Measurements from ENCODE around the gene KLHL26.

Gene KLHL26

DNA sequence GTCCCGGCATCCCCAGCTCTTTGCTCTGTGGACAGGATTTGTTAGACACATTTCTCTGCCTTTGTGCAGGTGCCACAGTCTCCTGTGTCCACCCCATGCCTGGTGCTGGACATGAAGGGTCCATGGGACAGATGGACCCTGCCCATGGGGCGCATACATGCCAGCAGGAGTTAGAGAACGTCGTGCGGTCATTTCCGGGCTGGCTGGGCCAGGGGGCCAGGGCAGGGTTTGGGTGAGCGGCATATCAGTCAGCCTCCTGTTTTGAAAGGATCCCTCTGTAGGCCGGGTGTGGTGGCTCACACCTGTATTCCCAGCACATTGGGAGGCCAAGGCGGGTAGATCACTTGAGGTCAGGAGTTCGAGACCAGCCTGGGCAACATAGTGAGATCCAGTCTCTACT, 11.0 kb downstream of the KLHL26 start:
- no peak overlapping the region for H3K27ac Mint-ChIP-seq
- H3K4me1 Mint-ChIP-seq: peaks cover 77% of the 10 kb centered on the region
- no peak for DNase-seq
- H3K9me3 Mint-ChIP-seq: no peaks in the 10 kb centered on the region
- peaks cover 2% of the 10 kb centered on the region for H3K27me3 Mint-ChIP-seq (ENCODE audit: low read depth, poor library complexity)
- H3K4me3 Mint-ChIP-seq: peak overlapping the region; percentile 52
- H3K36me3 Mint-ChIP-seq (ENCODE audit: low read depth): peaks cover 4% of the 10 kb centered on the region
- TF ChIP-seq, protein P1, sequence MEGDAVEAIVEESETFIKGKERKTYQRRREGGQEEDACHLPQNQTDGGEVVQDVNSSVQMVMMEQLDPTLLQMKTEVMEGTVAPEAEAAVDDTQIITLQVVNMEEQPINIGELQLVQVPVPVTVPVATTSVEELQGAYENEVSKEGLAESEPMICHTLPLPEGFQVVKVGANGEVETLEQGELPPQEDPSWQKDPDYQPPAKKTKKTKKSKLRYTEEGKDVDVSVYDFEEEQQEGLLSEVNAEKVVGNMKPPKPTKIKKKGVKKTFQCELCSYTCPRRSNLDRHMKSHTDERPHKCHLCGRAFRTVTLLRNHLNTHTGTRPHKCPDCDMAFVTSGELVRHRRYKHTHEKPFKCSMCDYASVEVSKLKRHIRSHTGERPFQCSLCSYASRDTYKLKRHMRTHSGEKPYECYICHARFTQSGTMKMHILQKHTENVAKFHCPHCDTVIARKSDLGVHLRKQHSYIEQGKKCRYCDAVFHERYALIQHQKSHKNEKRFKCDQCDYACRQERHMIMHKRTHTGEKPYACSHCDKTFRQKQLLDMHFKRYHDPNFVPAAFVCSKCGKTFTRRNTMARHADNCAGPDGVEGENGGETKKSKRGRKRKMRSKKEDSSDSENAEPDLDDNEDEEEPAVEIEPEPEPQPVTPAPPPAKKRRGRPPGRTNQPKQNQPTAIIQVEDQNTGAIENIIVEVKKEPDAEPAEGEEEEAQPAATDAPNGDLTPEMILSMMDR (IDR thresholded peaks at IDR 0.05): no peak

DNA sequence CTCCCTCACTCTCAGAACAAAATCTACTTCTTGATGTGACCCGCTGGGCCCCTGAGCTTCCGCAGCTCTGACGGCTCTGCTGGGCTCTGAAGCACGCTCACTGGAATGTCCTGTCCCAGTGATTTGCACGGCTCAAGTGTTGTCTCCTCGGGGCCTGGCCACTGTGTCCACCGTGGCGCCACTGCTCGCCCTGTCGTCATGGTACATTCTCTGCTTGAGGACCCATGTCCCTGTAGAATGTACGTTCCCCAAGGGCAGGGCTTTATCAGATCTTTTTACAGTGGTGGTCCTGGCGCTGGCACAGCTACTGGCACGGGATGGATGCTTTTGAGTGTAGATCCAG, 12.1 kb downstream of the KLHL26 start:
- Mint-ChIP-seq H3K9me3 (no peaks in the 10 kb centered on the region), H3K4me1 (peaks cover 77% of the 10 kb centered on the region)

DNA sequence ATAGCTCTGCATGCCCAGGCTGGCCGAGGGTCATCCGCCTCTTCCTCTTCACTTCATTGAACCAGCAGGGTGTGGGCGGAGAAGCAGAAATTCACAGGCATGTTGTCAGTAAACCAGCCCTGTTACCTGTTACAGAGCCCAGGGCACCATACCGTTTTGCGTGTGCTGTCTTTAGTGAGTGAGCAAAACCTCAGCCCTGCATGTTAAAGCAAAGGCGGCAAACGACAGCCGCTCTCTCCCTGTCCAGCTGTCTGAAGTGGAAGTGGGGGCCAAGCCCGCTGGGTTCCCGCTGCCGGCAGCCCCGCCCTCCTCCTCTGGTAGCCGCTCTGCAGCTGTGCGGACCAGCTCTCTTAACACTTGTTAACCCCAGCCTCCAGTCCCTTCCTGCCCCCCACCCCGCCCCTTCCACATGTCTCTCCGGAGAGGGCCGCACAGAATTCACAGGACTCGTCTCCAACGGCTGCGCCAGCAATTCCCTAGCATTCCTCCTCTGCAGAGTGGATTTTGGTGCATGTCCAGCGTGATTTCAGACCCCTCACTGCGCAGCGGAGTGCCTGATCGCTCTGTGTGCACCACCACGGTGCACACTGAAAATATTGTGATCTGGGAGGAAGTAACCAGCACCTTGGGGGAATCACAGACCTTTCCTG, 12.7 kb downstream of the KLHL26 start:
- Mint-ChIP-seq H3K9me3 (no peaks in the 10 kb centered on the region), H3K4me1 (peaks cover 71% of the 10 kb centered on the region), H3K36me3 (ENCODE audit: low read depth) (no peaks in the 10 kb centered on the region), H3K27me3 (ENCODE audit: low read depth, poor library complexity) (peaks cover 2% of the 10 kb centered on the region), H3K4me3 (peak overlapping the region; percentile 58), H3K27ac (peak overlapping the region; percentile 85)
- TF ChIP-seq, protein P1 (IDR thresholded peaks at IDR 0.05): no peak
- peak; percentile 63 for DNase-seq

More for the DNA sequence above, 12.1 kb downstream of the KLHL26 start:
- no peak for DNase-seq
- Mint-ChIP-seq H3K36me3 (ENCODE audit: low read depth) (peaks cover 2% of the 10 kb centered on the region), H3K4me3 (peak overlapping the region; percentile 58), H3K27me3 (ENCODE audit: low read depth, poor library complexity) (peaks cover 2% of the 10 kb centered on the region), H3K27ac (peak overlapping the region; percentile 20)
- TF ChIP-seq, protein P1 (IDR thresholded peaks at IDR 0.05): no peak

DNA sequence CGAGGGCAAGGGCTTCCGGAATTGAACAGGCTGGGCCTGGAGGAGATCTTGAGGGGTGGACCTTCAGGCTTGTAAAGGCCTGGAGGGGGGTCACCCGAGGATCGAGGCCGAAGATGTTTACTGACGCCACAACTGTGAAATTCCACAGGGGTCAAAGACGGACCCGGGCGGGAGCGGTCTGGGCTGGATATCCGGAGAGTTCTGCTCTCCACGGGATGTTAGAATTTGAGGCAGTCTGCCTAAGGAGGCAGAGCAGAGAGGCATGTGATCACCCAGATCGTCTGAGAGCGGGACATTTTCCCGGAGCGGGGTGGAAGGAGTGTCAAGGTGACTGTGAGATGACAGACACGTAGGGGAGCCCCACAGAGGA, 13.2 kb downstream of the KLHL26 start:
- H3K36me3 Mint-ChIP-seq (ENCODE audit: low read depth): no peaks in the 10 kb centered on the region
- no peak for DNase-seq

DNA sequence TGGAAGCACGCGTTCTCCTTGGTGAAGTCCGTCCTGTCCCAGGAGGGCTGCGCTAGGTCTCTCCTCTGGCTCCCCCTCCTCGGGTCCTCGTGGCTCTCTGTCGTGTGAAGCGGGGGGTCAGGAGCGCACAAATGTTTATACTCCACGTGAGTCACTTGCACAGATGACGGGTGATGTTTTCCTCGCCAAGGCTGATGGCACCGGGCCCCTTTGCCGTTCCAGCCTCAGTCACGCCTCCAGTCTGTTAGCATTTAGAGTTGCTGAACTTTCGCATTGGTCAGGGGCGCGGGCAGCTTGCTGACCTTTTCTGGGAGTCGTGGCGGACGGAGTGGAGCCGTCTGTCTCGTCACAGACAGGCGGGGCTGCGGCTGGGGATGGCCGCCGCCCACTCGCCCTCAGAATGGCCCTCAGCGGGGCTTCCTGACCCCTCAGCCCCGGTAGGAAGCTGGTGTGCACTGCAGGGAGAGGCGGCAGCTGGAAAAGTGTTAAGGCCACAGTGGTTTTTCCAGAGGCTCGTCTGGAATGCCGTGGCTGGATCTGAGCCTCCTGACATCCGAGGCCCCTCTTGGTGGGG, 13.7 kb downstream of the KLHL26 start:
- Mint-ChIP-seq H3K27ac (peak overlapping the region; percentile 85), H3K4me1 (peaks cover 64% of the 10 kb centered on the region), H3K36me3 (ENCODE audit: low read depth) (no peaks in the 10 kb centered on the region), H3K27me3 (ENCODE audit: low read depth, poor library complexity) (peaks cover 3% of the 10 kb centered on the region), H3K4me3 (peak overlapping the region; percentile 30), H3K9me3 (no peaks in the 10 kb centered on the region)
- DNase-seq: peak; percentile 54
- TF ChIP-seq, protein P1 (IDR thresholded peaks at IDR 0.05): no peak

More for the DNA sequence above, 13.2 kb downstream of the KLHL26 start:
- Mint-ChIP-seq H3K9me3 (no peaks in the 10 kb centered on the region), H3K4me1 (peaks cover 66% of the 10 kb centered on the region), H3K4me3 (peak overlapping the region; percentile 49), H3K27me3 (ENCODE audit: low read depth, poor library complexity) (peaks cover 3% of the 10 kb centered on the region), H3K27ac (peak overlapping the region; percentile 85)
- TF ChIP-seq, protein P1 (IDR thresholded peaks at IDR 0.05): no peak

DNA sequence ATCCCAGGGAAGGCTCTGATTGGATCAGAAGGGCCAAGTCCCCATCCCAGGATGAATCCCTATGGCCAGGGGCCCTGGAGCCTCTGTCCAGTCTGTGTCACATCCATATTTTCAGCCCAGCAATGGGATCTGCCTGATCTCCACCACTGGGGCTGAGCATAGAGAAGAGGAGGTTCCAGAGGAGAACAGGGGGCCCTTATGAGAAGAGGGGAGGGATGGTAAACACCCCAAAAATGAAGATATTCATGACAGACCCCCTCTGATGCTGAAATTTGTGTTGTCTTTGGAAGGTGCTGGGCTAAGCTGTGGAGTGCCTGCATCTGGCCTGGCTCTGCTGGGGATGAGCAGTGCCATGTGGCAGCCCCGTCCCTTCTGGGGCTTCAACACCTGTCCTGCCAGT, 14.5 kb downstream of the KLHL26 start:
- TF ChIP-seq, protein P1 (IDR thresholded peaks at IDR 0.05): no peak
- Mint-ChIP-seq H3K27me3 (ENCODE audit: low read depth, poor library complexity) (peaks cover 3% of the 10 kb centered on the region), H3K4me3 (peak overlapping the region; percentile 30), H3K36me3 (ENCODE audit: low read depth) (no peaks in the 10 kb centered on the region), H3K27ac (peak overlapping the region; percentile 85), H3K4me1 (peaks cover 69% of the 10 kb centered on the region), H3K9me3 (no peaks in the 10 kb centered on the region)
- no peak for DNase-seq

All from nephron progenitor cell (in vitro differentiated cells).